ENCODE measurements around the gene INPP5B.
"Not testable (repeated sequence)": the region's sequence is repeated elsewhere in the genome, so short reads cannot be mapped to it uniquely, and the experiment has no call there.

Gene INPP5B

DNA sequence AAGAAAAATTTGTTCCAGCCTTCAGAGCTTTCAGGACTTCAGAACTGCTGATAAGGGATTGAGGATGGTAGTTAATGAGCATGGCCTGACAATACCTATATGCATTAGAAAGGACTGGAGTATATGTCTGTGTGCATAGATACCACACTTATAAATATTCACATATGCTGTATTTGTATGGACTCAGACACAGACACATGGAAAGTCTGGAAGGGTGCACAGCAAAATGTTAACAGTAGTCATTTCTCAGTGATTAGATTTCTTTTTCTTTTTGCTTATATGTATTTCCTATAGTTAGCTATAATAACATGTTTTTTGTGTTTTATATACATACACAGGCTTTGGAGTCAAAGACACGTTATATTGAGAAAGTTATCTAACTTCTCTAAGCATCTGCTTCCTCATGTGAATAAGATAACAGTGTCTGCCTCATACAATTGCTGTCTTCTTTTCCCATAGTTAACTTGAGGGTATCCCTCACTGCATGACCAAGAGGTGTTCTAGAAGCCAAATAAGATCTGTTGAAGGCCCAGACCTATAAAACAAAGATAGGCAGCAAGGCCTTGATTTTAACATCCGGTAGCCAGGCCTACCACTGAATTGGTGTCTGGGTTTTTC lies 31.3 kb downstream of the INPP5B start:
- Histone ChIP-seq H3K9ac (no peak overlapping the region), H4K20me1 (peaks cover 7% of the 10 kb centered on the region; the same call in 1 of the 2 replicates), H3K4me3 (no peak overlapping the region), H3K4me1 (no peaks in the 10 kb centered on the region), H3K27me3 (no peaks in the 10 kb centered on the region), H3K4me2 (no peak overlapping the region), H3K9me3 (peaks cover 47% of the 10 kb centered on the region), H3K36me3 (peaks cover 75% of the 10 kb centered on the region), H3K27ac (no peak overlapping the region)
- TF ChIP-seq Cebpa-rat (IDR thresholded peaks at IDR 0.05), result no peak

DNA sequence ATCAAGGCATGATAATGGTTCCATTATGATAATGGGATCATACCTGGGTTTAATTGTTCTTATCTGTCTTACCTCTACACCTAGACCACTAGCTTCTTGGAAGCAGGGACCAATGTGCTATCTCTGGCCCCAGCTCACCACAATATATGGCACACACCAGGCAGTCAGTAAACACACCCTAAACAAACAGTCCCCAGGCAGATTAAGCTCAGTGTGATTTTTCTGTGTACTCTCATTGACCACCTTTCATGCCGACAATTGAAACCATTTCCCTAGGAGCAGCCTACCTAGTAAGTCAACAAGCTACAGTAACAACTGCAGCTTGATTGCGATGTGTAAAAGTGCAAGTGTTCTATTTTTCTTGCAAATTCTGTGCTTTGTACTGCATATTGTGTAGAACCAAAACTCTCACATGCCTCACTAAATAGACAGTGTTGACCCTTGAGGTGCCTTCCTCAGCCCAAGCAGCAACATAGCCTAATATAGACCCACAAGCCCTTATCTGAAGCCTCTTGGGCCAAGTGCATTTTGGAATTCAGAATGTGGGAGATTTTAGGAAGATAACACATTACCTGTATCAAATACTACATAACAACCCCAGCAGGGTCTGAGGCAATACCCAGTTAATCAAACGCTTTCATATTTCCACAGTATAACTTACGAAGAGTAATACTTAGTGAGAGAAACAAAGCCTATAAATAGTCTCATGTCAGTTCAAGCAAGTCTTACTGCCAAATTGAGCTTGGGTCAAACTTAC lies 32.0 kb downstream of the INPP5B start:
- Histone ChIP-seq H3K4me2 (no peak overlapping the region), H3K27ac (no peak overlapping the region), H3K36me3 (peaks cover 82% of the 10 kb centered on the region), H3K27me3 (no peaks in the 10 kb centered on the region), H3K9me3 (peaks cover 53% of the 10 kb centered on the region), H3K4me1 (no peaks in the 10 kb centered on the region), H4K20me1 (peaks cover 7% of the 10 kb centered on the region; the same call in 1 of the 2 replicates), H3K9ac (no peak overlapping the region), H3K4me3 (no peak overlapping the region)
- no peak for TF ChIP-seq Cebpa-rat (IDR thresholded peaks at IDR 0.05)

DNA sequence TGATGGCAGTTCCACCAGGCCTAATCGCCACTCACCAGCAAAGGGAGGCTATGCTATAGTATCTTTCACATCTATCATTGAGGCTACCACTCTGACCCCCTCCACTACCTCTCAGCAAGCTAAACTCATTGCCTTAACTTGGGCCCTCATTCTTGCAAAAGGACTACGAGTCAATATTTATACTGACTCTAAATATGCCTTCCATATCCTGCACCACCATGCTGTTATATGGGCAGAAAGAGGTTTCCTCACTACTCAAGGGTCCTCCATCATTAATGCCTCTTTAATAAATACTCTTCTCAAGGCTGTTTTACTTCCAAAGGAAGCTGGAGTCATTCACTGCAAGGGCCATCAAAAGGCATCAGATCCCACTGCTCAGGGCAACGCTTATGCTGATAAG lies 35.4 kb downstream of the INPP5B start:
- not testable (repeated sequence) for H3K27me3 ChIP-seq, H4K20me1 ChIP-seq, H3K27ac ChIP-seq, H3K4me2 ChIP-seq, H3K4me1 ChIP-seq, H3K4me3 ChIP-seq, H3K9ac ChIP-seq
- Histone ChIP-seq H3K36me3 (peaks cover 97% of the 10 kb centered on the region), H3K9me3 (peaks cover 86% of the 10 kb centered on the region)

DNA sequence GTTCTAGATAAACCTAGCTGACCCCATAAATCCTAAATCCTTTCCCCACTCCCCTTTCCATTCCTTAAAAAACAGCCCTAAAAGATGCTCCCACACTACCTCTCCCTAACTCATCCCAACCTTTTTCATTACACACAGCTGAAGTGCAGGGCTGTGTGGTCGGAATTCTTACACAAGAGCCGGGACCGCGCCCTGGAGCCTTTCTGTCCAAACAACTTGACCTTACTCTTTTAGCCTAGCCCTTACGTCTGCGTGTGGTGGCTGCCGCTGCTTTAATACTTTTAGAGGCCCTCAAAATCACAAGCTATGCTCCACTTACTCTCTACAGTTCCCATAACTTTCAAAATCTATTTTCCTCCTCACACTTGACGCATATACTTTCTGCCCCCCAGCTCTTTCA lies 36.0 kb downstream of the INPP5B start:
- Histone ChIP-seq H3K36me3 (peaks cover 100% of the 10 kb centered on the region), H3K9me3 (peaks cover 91% of the 10 kb centered on the region)
- not testable (repeated sequence) for H3K27ac ChIP-seq, H3K4me1 ChIP-seq, H3K4me2 ChIP-seq, H3K27me3 ChIP-seq, H3K9ac ChIP-seq, H4K20me1 ChIP-seq, H3K4me3 ChIP-seq

DNA sequence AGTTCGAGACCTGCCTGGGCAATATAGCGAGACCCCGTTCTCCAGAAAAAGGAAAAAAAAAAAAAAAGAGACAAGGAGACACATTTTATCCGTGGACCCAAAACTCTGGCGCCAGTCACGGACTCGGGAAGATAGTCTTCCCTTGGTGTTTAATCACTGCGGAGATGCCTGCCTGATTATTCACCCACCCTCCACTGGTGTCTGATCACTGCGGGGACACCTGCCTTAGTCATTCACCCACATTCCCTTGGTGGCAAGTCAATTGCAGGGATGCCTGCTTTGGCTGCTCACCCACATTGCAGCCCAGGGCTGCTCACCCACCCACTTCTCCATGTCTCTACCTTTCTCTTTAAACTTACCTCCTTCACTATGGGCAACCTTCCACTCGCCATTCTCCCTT lies 38.3 kb downstream of the INPP5B start:
- not testable (repeated sequence) for H4K20me1 ChIP-seq, H3K4me1 ChIP-seq, H3K9ac ChIP-seq, H3K4me2 ChIP-seq, H3K4me3 ChIP-seq, H3K27ac ChIP-seq, H3K27me3 ChIP-seq
- H3K9me3 ChIP-seq, result peaks cover 89% of the 10 kb centered on the region
- H3K36me3 ChIP-seq, result peaks cover 97% of the 10 kb centered on the region

- H3K9me3 ChIP-seq, result peaks cover 79% of the 10 kb centered on the region
- H3K27me3 ChIP-seq, H3K4me3 ChIP-seq, H3K4me2 ChIP-seq, H4K20me1 ChIP-seq, H3K9ac ChIP-seq, H3K4me1 ChIP-seq, H3K27ac ChIP-seq: not testable (repeated sequence)
- H3K36me3 ChIP-seq, result peaks cover 96% of the 10 kb centered on the region
These were observed 39.3 kb downstream of the INPP5B start for GRCh38 chr1:37907416-37908125.

DNA sequence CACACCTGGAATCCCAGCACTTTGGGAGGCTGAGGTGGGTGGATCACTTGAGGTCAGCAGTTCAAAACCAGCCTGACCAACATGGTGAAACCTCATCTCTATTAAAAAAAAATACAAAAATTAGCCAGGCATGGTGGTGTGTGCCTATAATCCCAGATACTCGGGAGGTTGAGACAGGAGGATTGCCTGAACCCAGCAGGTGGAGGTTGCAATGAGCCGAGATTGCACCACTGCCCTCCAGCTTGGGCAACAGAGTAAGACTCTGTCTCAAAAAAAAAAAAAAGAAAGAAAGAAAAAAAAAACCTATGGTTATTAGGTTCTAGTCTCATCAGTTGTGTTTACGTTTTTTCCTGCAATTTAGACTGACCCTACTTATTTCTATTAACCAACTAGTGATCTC lies 40.3 kb downstream of the INPP5B start:
- not testable (repeated sequence) for H3K9ac ChIP-seq, H3K4me1 ChIP-seq

DNA sequence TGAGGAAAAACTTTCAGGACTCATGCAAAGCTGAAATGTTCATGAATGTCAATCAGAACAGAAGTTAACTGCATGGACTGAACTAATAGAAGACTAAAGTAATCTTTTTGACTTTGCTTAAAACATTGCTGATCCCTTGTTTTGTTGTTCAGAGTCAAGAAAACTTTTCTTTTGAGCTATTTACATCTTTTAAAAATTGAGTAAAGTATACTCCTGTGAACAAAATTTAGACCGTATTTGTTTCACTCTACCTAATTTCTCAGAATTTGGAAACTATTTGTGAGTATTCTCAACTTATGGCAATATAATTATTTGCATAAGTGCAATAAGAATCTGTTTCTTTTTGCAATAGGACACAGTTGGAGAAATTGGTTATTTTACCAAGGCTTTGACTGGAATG lies 41.1 kb downstream of the INPP5B start:
- TF ChIP-seq Cebpa-rat (IDR thresholded peaks at IDR 0.05), result no peak
- peaks cover 95% of the 10 kb centered on the region for H3K36me3 ChIP-seq

More for the DNA sequence above, 40.3 kb downstream of the INPP5B start:
- not testable (repeated sequence) for H3K27me3 ChIP-seq, H3K4me3 ChIP-seq, H4K20me1 ChIP-seq, H3K27ac ChIP-seq, H3K4me2 ChIP-seq
- Histone ChIP-seq H3K36me3 (peaks cover 95% of the 10 kb centered on the region), H3K9me3 (peaks cover 69% of the 10 kb centered on the region)

GRCh38 chr1:37903921-37904320 lies 42.9 kb downstream of the INPP5B start:
- not testable (repeated sequence) for H4K20me1 ChIP-seq, H3K4me1 ChIP-seq, H3K9ac ChIP-seq, H3K27me3 ChIP-seq, H3K4me3 ChIP-seq, H3K4me2 ChIP-seq, H3K27ac ChIP-seq
- H3K36me3 ChIP-seq, result peaks cover 95% of the 10 kb centered on the region
- peaks cover 46% of the 10 kb centered on the region for H3K9me3 ChIP-seq

More for the DNA sequence above, 41.1 kb downstream of the INPP5B start:
- H3K4me1 ChIP-seq, result no peaks in the 10 kb centered on the region; the same call in 1 of the 2 replicates
- H3K27me3 ChIP-seq, result no peaks in the 10 kb centered on the region
- H3K9ac ChIP-seq, result no peak overlapping the region
- no peaks in the 10 kb centered on the region for H4K20me1 ChIP-seq
- H3K4me3 ChIP-seq, result no peak overlapping the region
- no peak overlapping the region for H3K27ac ChIP-seq
- no peak overlapping the region for H3K4me2 ChIP-seq
- H3K9me3 ChIP-seq, result peaks cover 61% of the 10 kb centered on the region

DNA sequence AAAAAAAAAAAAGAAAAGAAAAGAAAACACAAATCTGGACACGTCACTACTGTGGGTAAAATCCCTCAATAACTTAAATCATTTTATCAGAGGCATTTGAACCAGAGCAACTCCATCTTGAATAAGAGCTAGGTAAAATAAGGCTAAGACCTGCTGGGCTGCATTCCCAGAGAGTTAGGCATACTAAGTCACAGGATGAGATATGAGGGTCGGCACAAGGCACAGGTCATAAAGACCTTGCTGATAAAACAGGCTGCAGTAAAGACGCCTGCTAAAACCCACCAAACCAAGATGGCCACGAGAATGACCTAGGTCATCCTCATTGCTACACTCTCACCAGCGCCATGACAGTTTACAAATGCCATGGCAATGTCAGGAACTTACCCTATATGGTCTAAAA lies 43.9 kb downstream of the INPP5B start:
- H3K36me3 ChIP-seq, result peaks cover 91% of the 10 kb centered on the region
- H3K4me3 ChIP-seq, result no peak overlapping the region
- no peaks in the 10 kb centered on the region; the same call in 1 of the 2 replicates for H3K4me1 ChIP-seq
- H3K27me3 ChIP-seq, result no peaks in the 10 kb centered on the region
- TF ChIP-seq Cebpa-rat (IDR thresholded peaks at IDR 0.05), result no peak
- H3K9me3 ChIP-seq, result peaks cover 36% of the 10 kb centered on the region
- no peaks in the 10 kb centered on the region for H4K20me1 ChIP-seq
- H3K4me2 ChIP-seq, result no peak overlapping the region
- H3K9ac ChIP-seq, result no peak overlapping the region
- no peak overlapping the region for H3K27ac ChIP-seq
